Astrocyte of the spinal cord (primary cell): ENCODE results near the gene ORC3.

Experiments used
- DNase-seq: peaks from one replicate; pipeline ENCODE4 v3.0.0; 2011; ENCODE audit warnings: low read depth, low spot score
- H3K4me3 ChIP-seq: 2 replicates; pipeline ENCODE4 v1.5.1; 2011; ENCODE audit warnings: low read depth, mild to moderate bottlenecking, low read length, moderate library complexity
- in situ Hi-C: cut with HindIII; loops from 2 replicates; pipeline ENCODE4 v1.10.0; 2017; ENCODE audit warnings: low sequenced_read_pairs
- TF ChIP-seq, protein P1 (sequence below): IDR thresholded peaks from 2 replicates; pipeline ENCODE4 v1.5.1; 2012; ENCODE audit warnings: low read depth, mild to moderate bottlenecking, low read length, inconsistent platforms

Gene ORC3

DNA sequence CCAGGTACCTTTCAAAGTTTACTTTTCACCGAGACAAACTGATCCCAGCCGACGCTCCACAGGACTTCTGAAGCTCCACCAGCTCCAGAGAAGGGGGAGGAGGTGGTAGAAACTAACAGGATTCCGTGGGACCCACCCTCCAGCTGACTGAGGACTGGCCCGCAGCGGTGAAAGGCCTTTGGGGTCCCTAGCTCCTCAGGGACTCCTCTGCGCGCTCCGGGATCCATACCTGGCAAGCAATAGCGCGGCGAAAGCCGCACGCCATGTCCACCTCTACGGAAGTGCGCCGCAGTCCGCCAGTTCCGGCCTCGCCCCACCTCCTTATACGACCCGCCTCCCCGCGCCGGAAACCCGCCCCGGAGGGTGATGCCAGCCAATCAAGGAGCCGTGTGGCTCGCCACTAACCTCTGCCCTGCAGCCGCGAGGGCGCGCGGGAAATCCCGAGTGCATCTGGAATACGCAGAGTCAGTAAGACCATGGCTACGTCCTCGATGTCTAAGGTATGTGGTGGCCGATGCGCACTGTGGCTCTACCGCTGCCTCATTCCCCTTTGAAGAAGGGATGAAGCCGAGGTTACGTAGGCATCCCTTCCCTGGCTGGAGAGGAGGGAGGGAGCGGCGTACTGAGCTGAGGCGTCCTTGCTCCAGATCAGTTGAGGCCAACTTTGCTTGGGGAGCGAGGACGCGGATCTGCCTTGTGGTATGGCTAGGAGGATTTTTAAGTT lies at the start of gene ORC3, which contains the start of gene RARS2:
Gene ORC3 (plus strand): TSS at position 443 of the 724 bp plus-strand sequence. CDS start 34 bp downstream, at position 477.
Gene RARS2 (minus strand): TSS at position 295 of the 724 bp plus-strand sequence. CDS start 30 bp downstream, at position 265.
- peak; percentile 95 for DNase-seq
- TF ChIP-seq, protein P1, sequence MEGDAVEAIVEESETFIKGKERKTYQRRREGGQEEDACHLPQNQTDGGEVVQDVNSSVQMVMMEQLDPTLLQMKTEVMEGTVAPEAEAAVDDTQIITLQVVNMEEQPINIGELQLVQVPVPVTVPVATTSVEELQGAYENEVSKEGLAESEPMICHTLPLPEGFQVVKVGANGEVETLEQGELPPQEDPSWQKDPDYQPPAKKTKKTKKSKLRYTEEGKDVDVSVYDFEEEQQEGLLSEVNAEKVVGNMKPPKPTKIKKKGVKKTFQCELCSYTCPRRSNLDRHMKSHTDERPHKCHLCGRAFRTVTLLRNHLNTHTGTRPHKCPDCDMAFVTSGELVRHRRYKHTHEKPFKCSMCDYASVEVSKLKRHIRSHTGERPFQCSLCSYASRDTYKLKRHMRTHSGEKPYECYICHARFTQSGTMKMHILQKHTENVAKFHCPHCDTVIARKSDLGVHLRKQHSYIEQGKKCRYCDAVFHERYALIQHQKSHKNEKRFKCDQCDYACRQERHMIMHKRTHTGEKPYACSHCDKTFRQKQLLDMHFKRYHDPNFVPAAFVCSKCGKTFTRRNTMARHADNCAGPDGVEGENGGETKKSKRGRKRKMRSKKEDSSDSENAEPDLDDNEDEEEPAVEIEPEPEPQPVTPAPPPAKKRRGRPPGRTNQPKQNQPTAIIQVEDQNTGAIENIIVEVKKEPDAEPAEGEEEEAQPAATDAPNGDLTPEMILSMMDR, result no peak
- in situ Hi-C loops, result no loop called here
- H3K4me3 ChIP-seq, result peak within 1 kb of the TSS; percentile 98

DNA sequence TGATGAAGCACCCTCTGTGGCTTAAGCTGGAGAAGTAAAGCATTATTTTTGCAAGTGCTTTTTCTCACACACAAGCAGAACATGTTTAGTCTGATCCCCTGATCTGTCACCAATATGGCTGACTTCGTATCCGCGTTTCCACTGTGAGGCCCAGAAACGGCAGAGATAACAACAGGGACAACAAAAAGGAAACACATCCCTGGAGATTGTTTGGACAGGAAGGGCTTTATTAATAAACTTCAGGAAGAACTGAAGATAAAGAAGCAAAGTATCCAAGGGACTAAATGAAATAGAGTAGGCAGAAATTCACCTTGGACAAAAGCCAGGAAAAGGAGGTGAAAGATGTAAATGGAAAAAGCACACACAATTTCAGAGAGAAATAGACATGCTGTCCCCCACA lies 49.4 kb upstream of the ORC3 start:
- TF ChIP-seq, protein P1, result no peak
- in situ Hi-C loops, result no loop called here
- no peak overlapping the region for H3K4me3 ChIP-seq
- DNase-seq, result no peak

DNA sequence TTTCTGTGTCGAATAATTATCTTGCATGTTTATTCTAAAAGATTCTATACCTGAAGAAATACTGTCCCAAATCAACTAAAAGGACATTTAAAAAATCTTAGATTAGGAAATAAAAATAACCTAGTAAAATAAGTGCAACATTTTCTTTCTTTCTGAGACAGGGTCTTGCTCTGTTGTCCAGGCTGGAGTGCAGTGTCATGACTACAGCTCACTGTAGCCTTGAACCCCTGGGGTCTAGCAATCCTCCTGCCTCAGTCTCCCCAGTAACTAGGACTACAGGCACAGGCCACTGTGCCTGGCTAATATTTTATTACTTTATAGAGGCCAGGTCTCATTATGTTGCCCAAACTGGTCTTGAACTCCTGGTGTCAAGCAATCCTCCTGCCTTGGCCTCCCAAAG lies 48.9 kb upstream of the ORC3 start:
- in situ Hi-C loops, result no loop called here
- DNase-seq, result no peak
- TF ChIP-seq, protein P1, result no peak
- H3K4me3 ChIP-seq, result no peak overlapping the region

DNA sequence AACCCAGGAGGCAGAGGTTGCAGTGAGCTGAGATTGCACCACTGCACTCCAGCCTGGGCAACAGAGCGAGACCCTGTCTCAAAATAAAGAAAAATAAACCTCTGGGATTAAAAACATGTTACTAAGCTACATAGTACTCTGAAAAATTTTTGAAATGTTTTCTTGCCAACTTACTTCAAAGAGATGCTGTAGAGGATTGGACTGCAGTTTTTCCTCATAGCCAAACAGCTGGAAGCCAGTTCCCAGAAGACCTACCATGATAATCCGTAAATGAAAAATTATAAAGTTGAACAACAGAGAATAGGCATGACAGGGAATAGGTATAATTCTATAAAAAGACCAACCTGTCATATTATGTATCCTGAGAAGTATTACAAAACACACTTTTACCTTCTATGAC lies 48.2 kb upstream of the ORC3 start:
- TF ChIP-seq, protein P1, result no peak
- in situ Hi-C loops, result no loop called here
- DNase-seq, result no peak
- no peak overlapping the region for H3K4me3 ChIP-seq

DNA sequence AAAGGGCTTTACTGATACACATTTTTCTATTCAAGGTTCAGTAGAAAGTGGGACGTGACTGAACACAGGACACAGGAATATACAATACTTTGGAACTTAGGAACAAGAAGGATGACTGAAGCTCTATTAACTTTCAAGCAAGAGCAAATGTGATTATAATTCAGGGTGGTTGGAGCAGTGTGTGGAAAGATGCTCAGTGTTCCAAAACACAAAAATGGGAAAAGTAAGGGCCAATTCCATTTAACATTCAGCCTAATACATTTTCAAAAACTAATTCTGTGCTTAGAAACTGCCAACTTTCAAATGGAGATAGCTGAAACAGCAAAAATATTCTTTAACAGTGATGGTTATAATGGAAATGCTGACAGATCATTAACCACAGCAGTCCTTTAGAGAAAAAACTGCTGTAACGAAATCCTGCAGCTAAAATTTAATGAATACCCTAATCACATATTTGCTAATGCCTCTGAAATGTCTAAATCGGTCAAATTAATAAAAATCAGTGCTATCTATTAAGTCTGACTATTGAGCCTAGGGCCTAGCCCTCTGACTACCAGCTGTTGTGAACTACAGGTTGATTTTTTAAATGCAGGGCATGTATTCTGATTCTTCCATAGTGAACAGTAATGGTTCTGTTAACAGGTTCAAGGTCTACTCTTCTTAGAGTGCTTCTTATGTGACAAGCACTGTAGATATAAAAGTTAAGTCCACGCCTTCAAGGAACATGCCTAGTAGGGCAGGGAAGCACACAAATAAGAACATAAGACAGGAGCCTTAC lies 46.0 kb upstream of the ORC3 start:
- H3K4me3 ChIP-seq, result no peak overlapping the region
- no peak for DNase-seq
- TF ChIP-seq, protein P1, result no peak
- in situ Hi-C loops, result no loop called here

DNA sequence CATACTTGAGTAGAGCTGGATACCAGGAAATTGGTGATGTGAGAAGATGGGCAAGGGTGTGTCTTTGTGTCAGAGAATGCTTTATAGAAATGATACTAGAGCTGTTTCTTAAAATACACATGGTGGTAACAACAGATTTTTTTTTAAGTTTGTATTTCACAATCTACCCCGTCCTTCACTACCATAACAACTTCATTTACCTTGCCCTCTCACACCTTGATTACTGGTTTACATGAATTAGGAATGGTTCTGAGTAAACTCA lies 45.5 kb upstream of the ORC3 start:
- H3K4me3 ChIP-seq, result no peak overlapping the region
- TF ChIP-seq, protein P1, result no peak
- no peak for DNase-seq
- in situ Hi-C loops, result no loop called here
